AG04449 (cell line): ENCODE measurements around the gene METTL2A.
A peak's percentile ranks its signal among the peaks of the same experiment; 100 is the strongest.
"Not testable (repeated sequence)": the region's sequence is repeated elsewhere in the genome, so short reads cannot be mapped to it uniquely, and the experiment has no call there.

Experiments
- CTCF ChIA-PET: fragments of 350-600 bp; formaldehyde crosslinking; extraction: SDS; loops from one replicate; lab custom pipeline; 2021; ENCODE audit warnings: antibody characterized with exemption; lab: Yijun Ruan, JAX
- POLR2A ChIA-PET: fragments of 400-600, 350-600 bp; formaldehyde crosslinking; extraction: SDS; loops from one replicate; lab custom pipeline; 2020; ENCODE audit warnings: antibody characterized with exemption, inconsistent platforms; lab: Yijun Ruan, JAX
- DNase-seq: peaks from one replicate; pipeline ENCODE4 v3.0.0-alpha.2; 2010; ENCODE audit warnings: low read depth, low spot score
- H3K4me3 ChIP-seq: 2 replicates; pipeline ENCODE4 v1.5.1; 2011; ENCODE audit warnings: low read depth, mild to moderate bottlenecking, control low read depth, low read length
- CTCF ChIP-seq: IDR thresholded peaks from one replicate; pipeline ENCODE4 v1.5.1; 2011; ENCODE audit warnings: mild to moderate bottlenecking, moderate library complexity, low read length, control low read depth, inconsistent platforms; ENCODE audit not compliant: insufficient read depth; ENCODE audit errors: missing control alignments

Gene METTL2A

GRCh38 chr17:62456016-62456415 is 32.3 kb downstream of the METTL2A start:
- DNase-seq = no peak
- POLR2A ChIA-PET = no interaction called here
- CTCF ChIA-PET = no interaction called here
- TF ChIP-seq CTCF = no peak
- H3K4me3 ChIP-seq = no peak overlapping the region

GRCh38 chr17:62458483-62458882 is 34.8 kb downstream of the METTL2A start:
- DNase-seq, CTCF ChIA-PET, POLR2A ChIA-PET, H3K4me3 ChIP-seq: not testable (repeated sequence)

GRCh38 chr17:62464422-62464821 is 40.7 kb downstream of the METTL2A start:
- H3K4me3 ChIP-seq, POLR2A ChIA-PET, DNase-seq, CTCF ChIA-PET: not testable (repeated sequence)

- H3K4me3 ChIP-seq, POLR2A ChIA-PET, CTCF ChIA-PET, DNase-seq: not testable (repeated sequence)
Observed at GRCh38 chr17:62465271-62465670, 41.6 kb downstream of the METTL2A start.

- POLR2A ChIA-PET = not testable (repeated sequence)
Observed at GRCh38 chr17:62470666-62471379, 47.1 kb downstream of the METTL2A start.

GRCh38 chr17:62471380-62471880 is 47.7 kb downstream of the METTL2A start:
- POLR2A ChIA-PET, CTCF ChIA-PET, H3K4me3 ChIP-seq, DNase-seq: not testable (repeated sequence)

More at GRCh38 chr17:62470666-62471379, 47.1 kb downstream of the METTL2A start:
- H3K4me3 ChIP-seq, CTCF ChIA-PET, DNase-seq: not testable (repeated sequence)

GRCh38 chr17:62473030-62473982 is 49.6 kb downstream of the METTL2A start:
- DNase-seq, H3K4me3 ChIP-seq, POLR2A ChIA-PET, CTCF ChIA-PET: not testable (repeated sequence)

GRCh38 chr17:62477111-62477510 is 53.4 kb downstream of the METTL2A start:
- CTCF ChIA-PET, POLR2A ChIA-PET, DNase-seq: not testable (repeated sequence)
- H3K4me3 ChIP-seq = peak overlapping the region; percentile 59

- peak overlapping the region; percentile 59 for H3K4me3 ChIP-seq
- POLR2A ChIA-PET, CTCF ChIA-PET, DNase-seq: not testable (repeated sequence)
Observed at GRCh38 chr17:62477718-62478408, 54.2 kb downstream of the METTL2A start.

- H3K4me3 ChIP-seq = peak within 1 kb of the TSS; percentile 69
- no peak for TF ChIP-seq CTCF
- DNase-seq = peak; percentile 9
- CTCF ChIA-PET = no interaction called here
- POLR2A ChIA-PET = no interaction called here
Observed at GRCh38 chr17:62478424-62478879, 54.8 kb downstream of the METTL2A start, which contains the start of gene TLK2. Gene TLK2, plus strand, starts transcription at chr17:62478825. Its CDS starts 2,301 bp downstream, at chr17:62481126.

- peak overlapping the region; percentile 69 for H3K4me3 ChIP-seq
- DNase-seq, CTCF ChIA-PET, POLR2A ChIA-PET: not testable (repeated sequence)
Observed at GRCh38 chr17:62478880-62479638, 55.4 kb downstream of the METTL2A start.

GRCh38 chr17:62479639-62480258 is 56.1 kb downstream of the METTL2A start:
- peak overlapping the region; percentile 69 for H3K4me3 ChIP-seq
- DNase-seq, CTCF ChIA-PET, POLR2A ChIA-PET: not testable (repeated sequence)
